Measurements from ENCODE around the gene DIS3L2. TPM values are rescaled to one million over a fixed set of nuclear protein-coding genes. Genes with fewer than 3 reads are reported as not detected.

The DIS3L2 gene
- total RNA-seq, 1 donor from 2014 or later: 53.6 TPM

DNA sequence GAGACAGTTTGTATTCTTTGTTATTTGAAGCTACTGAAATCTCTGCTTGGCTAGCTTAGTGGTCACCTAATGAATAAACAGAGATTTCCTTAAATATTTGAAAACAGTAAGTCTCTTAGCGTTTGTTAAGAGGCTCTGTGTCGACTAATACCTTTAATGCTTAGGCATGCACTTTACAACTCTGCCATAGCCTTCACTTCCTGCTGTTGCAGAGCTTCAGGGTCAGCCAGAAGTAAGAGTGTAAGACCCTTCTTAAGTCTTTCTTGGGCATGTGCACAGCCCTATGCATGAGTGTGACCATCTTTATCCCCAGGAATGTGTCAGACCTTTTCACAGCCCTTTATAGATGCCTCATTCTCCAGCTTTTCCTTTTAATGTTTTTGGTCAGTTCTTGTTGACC is 221.8 kb downstream of the DIS3L2 start:
- Mint-ChIP-seq H3K9me3 (no peaks in the 10 kb centered on the region), H3K4me1 (ENCODE audit: unreplicated experiment) (no peaks in the 10 kb centered on the region), H3K27me3 (no peaks in the 10 kb centered on the region), H3K36me3 (peaks cover 17% of the 10 kb centered on the region), H3K4me3 (no peak overlapping the region), H3K27ac (no peak overlapping the region)
- no peak for DNase-seq (ENCODE audit: extremely low spot score, unreplicated experiment)
- TF ChIP-seq, protein P1, sequence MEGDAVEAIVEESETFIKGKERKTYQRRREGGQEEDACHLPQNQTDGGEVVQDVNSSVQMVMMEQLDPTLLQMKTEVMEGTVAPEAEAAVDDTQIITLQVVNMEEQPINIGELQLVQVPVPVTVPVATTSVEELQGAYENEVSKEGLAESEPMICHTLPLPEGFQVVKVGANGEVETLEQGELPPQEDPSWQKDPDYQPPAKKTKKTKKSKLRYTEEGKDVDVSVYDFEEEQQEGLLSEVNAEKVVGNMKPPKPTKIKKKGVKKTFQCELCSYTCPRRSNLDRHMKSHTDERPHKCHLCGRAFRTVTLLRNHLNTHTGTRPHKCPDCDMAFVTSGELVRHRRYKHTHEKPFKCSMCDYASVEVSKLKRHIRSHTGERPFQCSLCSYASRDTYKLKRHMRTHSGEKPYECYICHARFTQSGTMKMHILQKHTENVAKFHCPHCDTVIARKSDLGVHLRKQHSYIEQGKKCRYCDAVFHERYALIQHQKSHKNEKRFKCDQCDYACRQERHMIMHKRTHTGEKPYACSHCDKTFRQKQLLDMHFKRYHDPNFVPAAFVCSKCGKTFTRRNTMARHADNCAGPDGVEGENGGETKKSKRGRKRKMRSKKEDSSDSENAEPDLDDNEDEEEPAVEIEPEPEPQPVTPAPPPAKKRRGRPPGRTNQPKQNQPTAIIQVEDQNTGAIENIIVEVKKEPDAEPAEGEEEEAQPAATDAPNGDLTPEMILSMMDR (conservative IDR thresholded peaks at IDR 0.05): no peak

DNA sequence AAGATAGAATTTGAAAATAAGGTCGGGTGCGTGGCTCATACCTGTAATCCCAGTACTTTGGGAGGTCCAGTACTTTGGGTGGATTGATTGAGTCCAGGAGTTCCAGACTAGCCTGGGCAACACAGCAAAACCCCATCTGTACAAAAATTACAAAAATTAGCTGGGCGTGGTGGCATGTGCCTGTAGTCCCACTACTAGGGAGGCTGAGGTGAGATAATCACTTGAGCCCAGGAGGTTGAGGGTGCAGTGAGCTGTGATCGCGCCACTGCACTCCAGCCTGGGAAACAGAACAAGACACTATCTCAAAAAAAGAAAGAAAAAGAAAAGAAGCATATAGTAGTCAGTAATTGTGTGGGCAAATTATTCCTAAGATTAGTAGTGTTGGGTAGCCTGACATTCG is 222.8 kb downstream of the DIS3L2 start:
- H3K9me3 Mint-ChIP-seq: no peaks in the 10 kb centered on the region
- no peak overlapping the region for H3K4me3 Mint-ChIP-seq
- TF ChIP-seq, protein P1 (conservative IDR thresholded peaks at IDR 0.05): no peak
- no peaks in the 10 kb centered on the region for H3K27me3 Mint-ChIP-seq
- H3K36me3 Mint-ChIP-seq: peaks cover 22% of the 10 kb centered on the region
- no peaks in the 10 kb centered on the region for H3K4me1 Mint-ChIP-seq (ENCODE audit: unreplicated experiment)
- H3K27ac Mint-ChIP-seq: no peak overlapping the region
- DNase-seq (ENCODE audit: extremely low spot score, unreplicated experiment): no peak

DNA sequence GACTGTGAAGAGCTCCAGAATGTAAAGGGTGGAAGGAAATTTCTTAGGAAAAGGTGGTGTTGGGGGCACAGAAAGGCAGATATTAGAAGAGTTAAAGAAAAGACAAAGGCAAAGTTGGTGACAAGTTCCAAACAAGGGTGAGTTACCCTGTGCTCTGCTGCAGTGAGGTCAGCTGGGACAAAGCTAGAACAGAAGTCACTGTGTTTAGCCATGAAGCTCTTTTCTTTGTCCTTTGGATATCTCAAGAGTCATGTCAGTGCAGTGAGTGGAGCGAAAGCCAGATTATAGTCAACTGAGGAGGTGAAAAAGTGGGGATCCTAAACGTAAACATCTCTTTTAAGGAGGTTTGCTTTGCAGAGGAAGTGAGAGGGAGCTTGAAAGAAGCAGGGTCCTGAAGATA is 229.3 kb downstream of the DIS3L2 start:
- Mint-ChIP-seq H3K27me3 (no peaks in the 10 kb centered on the region), H3K9me3 (peaks cover 9% of the 10 kb centered on the region), H3K27ac (no peak overlapping the region), H3K36me3 (peaks cover 19% of the 10 kb centered on the region), H3K4me1 (ENCODE audit: unreplicated experiment) (no peaks in the 10 kb centered on the region), H3K4me3 (no peak overlapping the region)
- TF ChIP-seq, protein P1 (conservative IDR thresholded peaks at IDR 0.05): no peak
- no peak for DNase-seq (ENCODE audit: extremely low spot score, unreplicated experiment)

DNA sequence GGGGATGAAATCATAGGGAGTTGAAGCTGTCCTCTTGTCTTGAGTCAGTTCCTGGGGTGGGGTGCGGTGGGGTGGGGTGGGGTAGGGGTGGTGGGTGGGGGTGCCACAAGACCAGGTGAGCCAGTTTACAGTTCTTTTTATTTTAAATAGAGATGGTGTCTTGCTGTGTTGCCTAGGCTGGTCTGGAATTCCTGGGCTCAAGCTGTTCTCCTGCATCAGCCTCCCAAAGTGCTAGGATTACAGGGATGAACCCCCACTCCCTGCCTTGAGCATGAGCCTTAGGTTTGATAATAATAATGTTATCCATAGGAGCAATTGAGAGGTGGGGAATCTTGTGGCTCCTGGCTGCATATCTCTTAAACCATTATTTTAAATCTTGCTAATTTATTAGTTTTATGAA is 234.0 kb downstream of the DIS3L2 start:
- peaks cover 21% of the 10 kb centered on the region for H3K36me3 Mint-ChIP-seq
- no peaks in the 10 kb centered on the region for H3K4me1 Mint-ChIP-seq (ENCODE audit: unreplicated experiment)
- no peak overlapping the region for H3K27ac Mint-ChIP-seq
- H3K27me3 Mint-ChIP-seq: no peaks in the 10 kb centered on the region
- H3K4me3 Mint-ChIP-seq: no peak overlapping the region
- peaks cover 9% of the 10 kb centered on the region for H3K9me3 Mint-ChIP-seq
- no peak for DNase-seq (ENCODE audit: extremely low spot score, unreplicated experiment)
- TF ChIP-seq, protein P1 (conservative IDR thresholded peaks at IDR 0.05): no peak

DNA sequence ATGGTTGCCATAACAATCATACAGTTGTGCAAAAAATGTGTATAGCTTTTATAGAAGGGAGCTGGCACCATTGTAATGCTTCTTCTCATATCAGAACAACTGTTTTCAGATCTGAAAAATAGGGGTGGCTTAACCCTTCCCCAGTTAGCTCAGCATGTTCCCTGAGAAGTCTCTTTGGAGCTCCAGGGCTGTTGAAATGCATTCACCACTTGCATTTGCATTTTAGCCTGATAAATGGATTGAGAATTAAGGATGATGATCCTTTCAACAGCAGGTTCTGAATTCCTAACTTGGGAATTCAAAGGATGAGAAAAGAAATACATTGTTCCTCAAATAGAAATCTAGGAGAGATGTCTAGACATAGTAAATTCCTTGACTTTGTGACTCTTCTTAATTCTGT is 235.3 kb downstream of the DIS3L2 start:
- Mint-ChIP-seq H3K27ac (no peak overlapping the region), H3K27me3 (no peaks in the 10 kb centered on the region), H3K4me1 (ENCODE audit: unreplicated experiment) (no peaks in the 10 kb centered on the region), H3K9me3 (peaks cover 9% of the 10 kb centered on the region), H3K36me3 (peaks cover 26% of the 10 kb centered on the region), H3K4me3 (no peak overlapping the region)
- DNase-seq (ENCODE audit: extremely low spot score, unreplicated experiment): no peak
- TF ChIP-seq, protein P1 (conservative IDR thresholded peaks at IDR 0.05): no peak

DNA sequence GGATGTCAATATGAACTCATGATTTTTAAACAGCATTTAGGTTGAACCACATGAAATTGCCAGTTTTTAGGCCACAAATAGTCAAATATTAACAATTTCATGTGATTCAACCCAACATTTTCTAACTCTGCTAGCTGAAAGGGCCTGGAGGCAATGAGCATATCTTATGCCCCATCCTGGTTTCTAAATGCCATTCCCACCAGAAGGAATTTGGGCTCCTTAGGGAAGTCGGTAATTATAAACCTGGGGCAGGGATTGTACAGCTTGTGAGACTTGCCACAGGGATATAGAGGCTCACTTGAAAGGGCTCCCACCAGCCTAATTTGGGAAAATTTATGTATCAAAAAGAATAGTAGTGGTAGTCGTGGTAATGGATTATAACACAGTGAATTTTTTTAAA is 238.7 kb downstream of the DIS3L2 start:
- Mint-ChIP-seq H3K36me3 (peaks cover 11% of the 10 kb centered on the region), H3K27me3 (no peaks in the 10 kb centered on the region), H3K9me3 (no peaks in the 10 kb centered on the region), H3K27ac (no peak overlapping the region), H3K4me3 (no peak overlapping the region), H3K4me1 (ENCODE audit: unreplicated experiment) (peaks cover 13% of the 10 kb centered on the region)
- TF ChIP-seq, protein P1 (conservative IDR thresholded peaks at IDR 0.05): no peak
- no peak for DNase-seq (ENCODE audit: extremely low spot score, unreplicated experiment)

Measured in type B pancreatic cell (in vitro differentiated cells).